Stromal cell of bone marrow (primary cell): ENCODE data around the gene MAP7.
"Not testable (repeated sequence)": the region's sequence is repeated elsewhere in the genome, so short reads cannot be mapped to it uniquely, and the experiment has no call there.

Experiments
- DNase-seq: peaks from one replicate; pipeline ENCODE4 v3.0.0-alpha.2; 2012; ENCODE audit warnings: low read depth

The MAP7 gene

GRCh38 chr6:136383268-136383937 lies 166.8 kb downstream of the MAP7 start:
- DNase-seq, result no peak

- DNase-seq, result no peak
Measured at GRCh38 chr6:136382676-136383252, 167.5 kb downstream of the MAP7 start.

- DNase-seq, result no peak
Measured at GRCh38 chr6:136378888-136379287, 171.3 kb downstream of the MAP7 start.

- DNase-seq, result not testable (repeated sequence)
Measured at GRCh38 chr6:136375836-136376235, 174.4 kb downstream of the MAP7 start.

GRCh38 chr6:136371959-136372358 lies 178.3 kb downstream of the MAP7 start:
- DNase-seq, result peak; percentile 6

- DNase-seq, result no peak
Measured at GRCh38 chr6:136370988-136371728, 179.1 kb downstream of the MAP7 start.

GRCh38 chr6:136365776-136366354 lies 184.4 kb downstream of the MAP7 start:
- no peak for DNase-seq

GRCh38 chr6:136362421-136363356 lies 187.5 kb downstream of the MAP7 start:
- no peak for DNase-seq

GRCh38 chr6:136361787-136362186 lies 188.4 kb downstream of the MAP7 start:
- DNase-seq, result no peak

- no peak for DNase-seq
Measured at GRCh38 chr6:136360783-136361182, 189.4 kb downstream of the MAP7 start.

- DNase-seq, result no peak
Measured at GRCh38 chr6:136359851-136360250, 190.4 kb downstream of the MAP7 start.

GRCh38 chr6:136351518-136352110 lies 198.6 kb downstream of the MAP7 start:
- no peak for DNase-seq

- DNase-seq, result no peak
Measured at GRCh38 chr6:136350914-136351313, 199.3 kb downstream of the MAP7 start.

GRCh38 chr6:136347847-136348246 lies 202.4 kb downstream of the MAP7 start:
- peak; percentile 18 for DNase-seq

GRCh38 chr6:136345145-136345544 lies 205.1 kb downstream of the MAP7 start:
- DNase-seq, result no peak

- DNase-seq, result peak; percentile 7
Measured at GRCh38 chr6:136344420-136344819, 205.8 kb downstream of the MAP7 start.

GRCh38 chr6:136343700-136344099 lies 206.5 kb downstream of the MAP7 start:
- DNase-seq, result no peak

GRCh38 chr6:136343275-136343674 lies 206.9 kb downstream of the MAP7 start:
- no peak for DNase-seq

GRCh38 chr6:136341967-136342366 lies 208.3 kb downstream of the MAP7 start:
- no peak for DNase-seq

- DNase-seq, result no peak
Measured at GRCh38 chr6:136341367-136341766, 208.9 kb downstream of the MAP7 start.

- DNase-seq, result no peak
Measured at GRCh38 chr6:136338486-136338885, 211.7 kb downstream of the MAP7 start.
